Transverse colon (tissue), 4 donors: ENCODE results near the gene CORIN.

ENCODE experiments used
- EP300 ChIP-seq: sonication (generic); formaldehyde crosslinking; IDR thresholded peaks from one replicate; pipeline ENCODE4 v1.6.1; 2017; ENCODE audit warnings: antibody characterized with exemption, low read depth
- POLR2A ChIP-seq: fragments of 450-650 bp; IDR thresholded peaks from one replicate; pipeline ENCODE4 v1.6.1; 2016; ENCODE audit warnings: antibody characterized with exemption, mild to moderate bottlenecking, moderate library complexity
- POLR2AphosphoS5 ChIP-seq, 3 donors: sonication (generic); formaldehyde crosslinking; IDR thresholded peaks; one replicate each; pipeline ENCODE4 v1.6.1; 2016; ENCODE audit warnings: antibody characterized with exemption in 3 of 3
- TF ChIP-seq, protein P1 (sequence below), 5 experiments: fragments of 200-600 bp in 3 of 5; fragments of 450-650 bp in 2 of 5; sonication (generic) in 3 of 5; IDR thresholded peaks; 1 replicate in 2 of 5; 2 replicates in 3 of 5; pipeline ENCODE4 v1.5.1; 2016 to 2017; ENCODE audit warnings: antibody characterized with exemption in 5 of 5, inconsistent platforms in 3 of 5, mild to moderate bottlenecking in 2 of 5, moderate library complexity in 1 of 5

DNA sequence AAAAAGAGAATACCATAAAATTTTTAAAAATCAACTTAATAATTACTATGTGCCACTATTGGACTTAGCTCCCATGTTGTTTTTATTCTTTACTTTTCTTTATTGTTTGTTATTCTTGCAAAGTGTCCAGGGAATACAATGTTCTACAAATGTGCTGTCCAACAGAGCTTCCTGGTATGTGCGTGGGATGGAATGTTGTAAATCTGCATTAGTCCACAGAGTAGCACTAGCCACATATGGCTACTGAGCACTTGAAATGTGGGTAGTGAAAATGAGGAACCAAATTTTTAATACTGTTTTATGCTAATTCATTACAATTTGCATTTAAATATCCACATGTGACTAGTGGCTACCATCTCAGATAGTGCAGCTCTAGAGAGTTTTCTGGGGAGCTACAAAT is 14.3 kb upstream of the CORIN start:
- TF ChIP-seq, protein P1, sequence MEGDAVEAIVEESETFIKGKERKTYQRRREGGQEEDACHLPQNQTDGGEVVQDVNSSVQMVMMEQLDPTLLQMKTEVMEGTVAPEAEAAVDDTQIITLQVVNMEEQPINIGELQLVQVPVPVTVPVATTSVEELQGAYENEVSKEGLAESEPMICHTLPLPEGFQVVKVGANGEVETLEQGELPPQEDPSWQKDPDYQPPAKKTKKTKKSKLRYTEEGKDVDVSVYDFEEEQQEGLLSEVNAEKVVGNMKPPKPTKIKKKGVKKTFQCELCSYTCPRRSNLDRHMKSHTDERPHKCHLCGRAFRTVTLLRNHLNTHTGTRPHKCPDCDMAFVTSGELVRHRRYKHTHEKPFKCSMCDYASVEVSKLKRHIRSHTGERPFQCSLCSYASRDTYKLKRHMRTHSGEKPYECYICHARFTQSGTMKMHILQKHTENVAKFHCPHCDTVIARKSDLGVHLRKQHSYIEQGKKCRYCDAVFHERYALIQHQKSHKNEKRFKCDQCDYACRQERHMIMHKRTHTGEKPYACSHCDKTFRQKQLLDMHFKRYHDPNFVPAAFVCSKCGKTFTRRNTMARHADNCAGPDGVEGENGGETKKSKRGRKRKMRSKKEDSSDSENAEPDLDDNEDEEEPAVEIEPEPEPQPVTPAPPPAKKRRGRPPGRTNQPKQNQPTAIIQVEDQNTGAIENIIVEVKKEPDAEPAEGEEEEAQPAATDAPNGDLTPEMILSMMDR (IDR thresholded peaks at IDR 0.05) = no peak
- TF ChIP-seq POLR2A = no peak
- TF ChIP-seq POLR2AphosphoS5 (IDR thresholded peaks at IDR 0.05) = no peak
- no peak for TF ChIP-seq EP300
